A549 (cell line): ENCODE data around the gene BAG1.

ENCODE experiments used
- BHLHE40 ChIP-seq: IDR thresholded peaks from 2 replicates; pipeline ENCODE4 v1.6.1; 2012; ENCODE audit warnings: low read depth, low read length, inconsistent platforms
- CTCF ChIP-seq: fragments of >200 bp; sonication (Bioruptor Twin); formaldehyde crosslinking; IDR thresholded peaks from 3 replicates; pipeline ENCODE4 v1.5.1; 2016
- POLR2A ChIP-seq: IDR thresholded peaks from 2 replicates; pipeline ENCODE4 v1.6.1; 2012; ENCODE audit warnings: mild to moderate bottlenecking, low read length
- RFX5 ChIP-seq: fragments of 450-650 bp; IDR thresholded peaks from 2 replicates; pipeline ENCODE4 v1.7.1; 2014; ENCODE audit warnings: antibody characterized with exemption, mild to moderate bottlenecking, moderate library complexity

GRCh38 chr9:33227008-33227398 lies 37.5 kb downstream of the BAG1 start:
- no peak for TF ChIP-seq RFX5
- no peak for TF ChIP-seq CTCF
- no peak for TF ChIP-seq POLR2A
- TF ChIP-seq BHLHE40 = no peak
